H1 (cell line): Measurements from ENCODE around the gene TMEM51. TPM values are rescaled to one million over a fixed set of nuclear protein-coding genes. Genes with fewer than 3 reads are reported as not detected.
A peak's percentile ranks its signal among the peaks of the same experiment; 100 is the strongest.

ENCODE experiments used
- CTCF ChIA-PET: fragments of 300-600 bp; sonication (Branson Sonifier 250); formaldehyde crosslinking; loops from one replicate; lab custom pipeline; 2021; ENCODE audit not compliant: partially characterized antibody; lab: Charles Lee
- POLR2A ChIA-PET: fragments of 300-600 bp; sonication (Branson Sonifier 250); formaldehyde crosslinking; loops from one replicate; lab custom pipeline; 2021; ENCODE audit warnings: inconsistent platforms; ENCODE audit not compliant: partially characterized antibody; lab: Charles Lee
- DNase-seq, 2 experiments: peaks; one replicate each; pipeline versions ENCODE4 v3.0.0 to v3.0.0-alpha.2; 2010 to 2022; ENCODE audit warnings: low spot score in 2 of 2, low read depth in 1 of 2, mixed read lengths in 1 of 2
- FAIRE-seq: peaks from 2 replicates; lab custom pipeline; 2011; peaks lifted over from hg19 to GRCh38; lab: Jason Lieb, UNC
- H2AFZ ChIP-seq: 2 replicates; pipeline ENCODE4 v1.8.1; 2012; ENCODE audit warnings: low read length, inconsistent platforms
- H2AK5ac ChIP-seq: 2 replicates; pipeline ENCODE4 v1.6.1; 2013; ENCODE audit warnings: low read depth, low read length
- H2BK120ac ChIP-seq: replicated peaks from 2 replicates; pipeline ENCODE3; 2013; ENCODE audit warnings: low read depth, low read length, inconsistent platforms
- H2BK12ac ChIP-seq: 2 replicates; pipeline ENCODE4 v1.6.1; 2013; ENCODE audit warnings: low read depth, low read length
- H2BK15ac ChIP-seq: 2 replicates; pipeline ENCODE4 v1.6.1; 2013; ENCODE audit warnings: low read length
- H2BK20ac ChIP-seq: 2 replicates; pipeline ENCODE4 v1.6.1; 2013; ENCODE audit warnings: low read length
- H2BK5ac ChIP-seq: 2 replicates; pipeline ENCODE4 v1.6.1; 2013; ENCODE audit warnings: low read depth, low read length
- H3K14ac ChIP-seq: 2 replicates; pipeline ENCODE4 v1.6.1; 2013; ENCODE audit warnings: inconsistent platforms; ENCODE audit not compliant: insufficient read length
- H3K18ac ChIP-seq: 2 replicates; pipeline ENCODE4 v1.6.1; 2013; ENCODE audit warnings: low read length; ENCODE audit errors: extremely low read depth
- H3K23ac ChIP-seq: 2 replicates; pipeline ENCODE4 v1.6.1; 2013; ENCODE audit warnings: inconsistent platforms; ENCODE audit not compliant: insufficient read length
- H3K23me2 ChIP-seq: 2 replicates; pipeline ENCODE4 v1.6.1; 2013; ENCODE audit warnings: low read depth, low read length
- H3K27ac ChIP-seq: 2 replicates; pipeline ENCODE4 v1.6.1; 2011; ENCODE audit warnings: low read depth, low read length, inconsistent platforms
- H3K27me3 ChIP-seq, 4 experiments: replicated peaks in 1 of 4; 1 replicate in 1 of 4; 2 replicates in 3 of 4; pipeline versions ENCODE4 v1.6.1 to v1.8.1; 2011 to 2013; ENCODE audit warnings: low read length in 3 of 4, mild to moderate bottlenecking in 3 of 4, inconsistent platforms in 2 of 4, mixed read lengths in 2 of 4, moderate library complexity in 1 of 4; ENCODE audit not compliant: control insufficient read depth in 3 of 4, insufficient read depth in 3 of 4; ENCODE audit errors: extremely low read depth in 1 of 4
- H3K36me3 ChIP-seq, 4 experiments: 2 replicates each; pipeline versions ENCODE4 v1.6.1 to v1.8.1; 2011 to 2013; ENCODE audit warnings: mild to moderate bottlenecking in 4 of 4, low read length in 3 of 4, moderate library complexity in 2 of 4, control low read depth in 1 of 4, inconsistent platforms in 1 of 4; ENCODE audit not compliant: insufficient read depth in 4 of 4, control insufficient read depth in 2 of 4
- H3K4ac ChIP-seq: replicated peaks from 2 replicates; pipeline ENCODE3; 2013; ENCODE audit warnings: low read length, low read depth, mixed read lengths, inconsistent platforms; ENCODE audit not compliant: insufficient read length
- H3K4me1 ChIP-seq, 4 experiments: replicated peaks in 1 of 4; 1 replicate in 1 of 4; 2 replicates in 3 of 4; pipeline versions ENCODE4 v1.6.1 to v1.8.1; 2011 to 2013; ENCODE audit warnings: low read length in 3 of 4, inconsistent platforms in 2 of 4, mixed read lengths in 1 of 4; ENCODE audit not compliant: insufficient read depth in 4 of 4, control insufficient read depth in 3 of 4
- H3K4me2 ChIP-seq, 2 experiments: 2 replicates each; pipeline versions ENCODE4 v1.6.1 to v1.8.1; 2011 to 2013; ENCODE audit warnings: low read depth in 2 of 2, low read length in 2 of 2, control low read depth in 1 of 2, inconsistent platforms in 1 of 2, mild to moderate bottlenecking in 1 of 2; ENCODE audit not compliant: insufficient read depth in 1 of 2
- H3K4me3 ChIP-seq, 4 experiments: fragments of 200-600, 300-600 bp in 1 of 4; sonication (generic), shearing (Covaris generic), sonication (Bioruptor Twin) in 1 of 4; 2 replicates each; pipeline versions ENCODE4 v1.5.1 to v1.8.1; 2011 to 2016; ENCODE audit warnings: low read length in 4 of 4, low read depth in 3 of 4, control low read depth in 2 of 4, inconsistent platforms in 2 of 4, mild to moderate bottlenecking in 2 of 4, mixed read lengths in 1 of 4, moderate library complexity in 1 of 4; ENCODE audit not compliant: insufficient read depth in 2 of 4; ENCODE audit errors: extremely low read depth in 1 of 4
- H3K56ac ChIP-seq: replicated peaks from 2 replicates; pipeline ENCODE3; 2013; ENCODE audit warnings: low read depth, mild to moderate bottlenecking, mixed read lengths, low read length, inconsistent platforms; ENCODE audit not compliant: insufficient read length
- H3K79me1 ChIP-seq: 2 replicates; pipeline ENCODE4 v1.6.1; 2013; ENCODE audit warnings: low read depth, low read length, control low read depth
- H3K79me2 ChIP-seq, 2 experiments: 2 replicates each; pipeline versions ENCODE4 v1.6.1 to v1.8.1; 2012 to 2013; ENCODE audit warnings: low read length in 2 of 2, mild to moderate bottlenecking in 2 of 2, inconsistent platforms in 1 of 2; ENCODE audit not compliant: insufficient read depth in 2 of 2, control insufficient read depth in 1 of 2
- H3K9ac ChIP-seq, 4 experiments: replicated peaks in 1 of 4; 1 replicate in 1 of 4; 2 replicates in 3 of 4; pipeline versions ENCODE4 v1.6.1 to v1.8.1; 2011 to 2013; ENCODE audit warnings: low read depth in 3 of 4, low read length in 3 of 4, control low read depth in 2 of 4, mild to moderate bottlenecking in 2 of 4, moderate library complexity in 2 of 4, inconsistent platforms in 1 of 4; ENCODE audit errors: extremely low read depth in 1 of 4
- H3K9me3 ChIP-seq, 2 experiments: 2 replicates each; pipeline versions ENCODE4 v1.6.1 to v1.8.1; 2012 to 2013; ENCODE audit warnings: mild to moderate bottlenecking in 2 of 2, moderate library complexity in 2 of 2, control low read depth in 1 of 2, inconsistent platforms in 1 of 2, low read depth in 1 of 2, low read length in 1 of 2, mixed read lengths in 1 of 2; ENCODE audit not compliant: insufficient read depth in 2 of 2
- H4K20me1 ChIP-seq, 2 experiments: replicated peaks in 1 of 2; 2 replicates each; pipeline versions ENCODE3 to v1.8.1; 2011 to 2013; ENCODE audit warnings: inconsistent platforms in 2 of 2, low read length in 2 of 2, mild to moderate bottlenecking in 1 of 2; ENCODE audit not compliant: insufficient read depth in 2 of 2, control insufficient read depth in 1 of 2
- H4K5ac ChIP-seq: 2 replicates; pipeline ENCODE4 v1.6.1; 2013; ENCODE audit warnings: low read length, low read depth, mixed read lengths, inconsistent platforms; ENCODE audit not compliant: insufficient read length
- H4K8ac ChIP-seq: 2 replicates; pipeline ENCODE4 v1.8.0; 2013; ENCODE audit warnings: mild to moderate bottlenecking, moderate library complexity, low read length, inconsistent platforms; ENCODE audit not compliant: insufficient read depth; ENCODE audit errors: extremely low read depth
- H4K91ac ChIP-seq: replicated peaks from 2 replicates; pipeline ENCODE3; 2013; ENCODE audit warnings: low read length, mixed read lengths, inconsistent platforms; ENCODE audit not compliant: insufficient read length
- HDAC2 ChIP-seq, 2 experiments: fragments of 300-600 bp in 1 of 2; sonication (generic) in 1 of 2; IDR thresholded peaks; 2 replicates each; pipeline ENCODE4 v1.6.1; 2011 to 2012; ENCODE audit warnings: low read depth in 2 of 2, low read length in 2 of 2, mild to moderate bottlenecking in 2 of 2, moderate library complexity in 2 of 2, borderline replicate concordance in 1 of 2, inconsistent platforms in 1 of 2
- SP1 ChIP-seq: IDR thresholded peaks from 2 replicates; pipeline ENCODE4 v1.6.1; 2011; ENCODE audit warnings: low read depth, low read length
- WGBS, 2 experiments: shearing (Covaris generic) in 1 of 2; methylation state at CpG; one replicate each; pipeline versions ENCODE4 v1.1.6 to v1.1.7; 2013 to 2015; ENCODE audit warnings: low lambda C conversion rate in 2 of 2, mixed read lengths in 2 of 2, inconsistent platforms in 1 of 2, low coverage in 1 of 2, missing lambda C conversion rate in 1 of 2; ENCODE audit not compliant: insufficient replicate concordance in 2 of 2, insufficient coverage in 1 of 2, insufficient read length in 1 of 2; ENCODE audit errors: extremely low coverage in 1 of 2, missing lambda C conversion rate in 1 of 2; 5-methylcytosine and 5-hydroxymethylcytosine counted together
- polyA plus RNA-seq, 7 experiments: library from polyadenylated mRNA; depleted of rRNA in 3 of 7; stranded (reverse) in 5 of 7; unstranded in 2 of 7; fragments of >200 nt in 5 of 7; fragments of 200-250 nt in 2 of 7; gene quantifications; 1 replicate in 5 of 7; 2 replicates in 1 of 7; 4 replicates in 1 of 7; pipeline versions ENCODE4 v1.2.1 to v1.2.3, GENCODE V29; 2011 to 2013; ENCODE audit warnings: missing spikeins in 2 of 7, mixed read lengths in 2 of 7
- total RNA-seq: library from RNA; stranded (reverse); fragmentation: NEBNext Ultra II Directional; extraction: Animal tissue kit (Norgen Biotek cat#: 25700); gene quantifications from 2 replicates; pipeline ENCODE4 v1.2.1, GENCODE V29; 2021

Gene TMEM51
- total and polyA plus RNA-seq, 2 of the 8 experiments (the other 6 are each of a cell fraction or from before 2014, with no cell fraction given), result 9.9 to 10.7 TPM

- Histone ChIP-seq H3K14ac (no peak overlapping the region), H3K36me3 (no peaks in the 10 kb centered on the region), H3K18ac (no peak overlapping the region), H3K4ac (no peak overlapping the region), H3K4me3 (no peak overlapping the region), H3K9me3 (no peaks in the 10 kb centered on the region), H2BK5ac (no peak overlapping the region), H3K9ac (no peak overlapping the region), H3K27ac (no peak overlapping the region), H3K79me2 (no peaks in the 10 kb centered on the region), H2BK15ac (no peak overlapping the region), H2AFZ (no peak overlapping the region), H3K4me2 (no peak overlapping the region), H2BK120ac (no peak overlapping the region), H2AK5ac (no peak overlapping the region), H3K23ac (no peak overlapping the region), H2BK20ac (no peak overlapping the region), H4K91ac (no peak overlapping the region), H4K5ac (no peak overlapping the region), H3K79me1 (no peaks in the 10 kb centered on the region), H4K20me1 (peaks cover 0 to 2% of the 10 kb centered on the region in 2 experiments), H3K56ac (no peak overlapping the region), H2BK12ac (no peak overlapping the region), H3K27me3 (no peaks in the 10 kb centered on the region; a peak in 1 of 7 replicates), H3K23me2 (peaks cover 9% of the 10 kb centered on the region; the same call in 1 of the 2 replicates), H4K8ac (no peak overlapping the region), H3K4me1 (peaks cover 8 to 24% (median 11%) of the 10 kb centered on the region in 4 experiments)
- POLR2A ChIA-PET, result no interaction called here
- CTCF ChIA-PET, result interaction anchor here (0.6 to 3.1 kb wide), 10 partner anchors 9 to 324 kb away, joined by 3 to 9 read pairs (median 4); partner anchors contain the start of gene TMEM51
- FAIRE-seq, result no peak
- no peak for DNase-seq
- 80% methylated on average over 1 of the region's 1 CpG; no CpG with 5 or more reads in 1 of the 2 experiments for WGBS, 2 experiments
- TF ChIP-seq HDAC2 (IDR thresholded peaks at IDR 0.05; ENCODE audit: borderline replicate concordance in 1 of 2, low read depth in 2 of 2, low read length in 2 of 2) (peak in 1 of 2 experiments; percentile 92; a peak in 1 of 4 replicates), SP1 (0 out of 2 replicates have a peak, but pooled peaks have one; percentile 43)
Measured at GRCh38 chr1:15107058-15107687, 46.4 kb upstream of the TMEM51 start.
